Tibial nerve (tissue), 4 donors: ENCODE data around the gene DUS1L. TPM values are rescaled to one million over a fixed set of nuclear protein-coding genes. Genes with fewer than 3 reads are reported as not detected.

ENCODE experiments used
- DNase-seq, 2 donors: peaks; one replicate each; pipeline ENCODE4 v3.0.0-alpha.2; 2019; ENCODE audit warnings: low spot score in 2 of 2
- H3K27ac ChIP-seq, 4 donors: fragments of 200-600 bp; sonication (generic) in 3 of 4; one replicate each; pipeline ENCODE4 v1.5.1; 2017 to 2019; ENCODE audit warnings: mild to moderate bottlenecking in 1 of 4
- H3K27me3 ChIP-seq, 2 donors: fragments of 200-600 bp; sonication (generic) in 1 of 2; one replicate each; pipeline versions ENCODE4 v1.5.1 to v1.6.0; 2017 to 2019
- H3K36me3 ChIP-seq, 3 donors: fragments of 200-600 bp; sonication (generic); one replicate each; pipeline ENCODE4 v1.5.1; 2018 to 2019
- H3K4me1 ChIP-seq, 4 donors: fragments of 200-600 bp; sonication (generic) in 3 of 4; one replicate each; pipeline ENCODE4 v1.5.1; 2017 to 2019
- H3K4me3 ChIP-seq, 4 donors: fragments of 200-600 bp; sonication (generic) in 3 of 4; one replicate each; pipeline ENCODE4 v1.5.1; 2017 to 2019; ENCODE audit warnings: mild to moderate bottlenecking in 1 of 4, moderate library complexity in 1 of 4
- H3K9me3 ChIP-seq, 4 donors: fragments of 200-600 bp; sonication (generic) in 3 of 4; one replicate each; pipeline ENCODE4 v1.5.1; 2017 to 2019
- EP300 ChIP-seq, 2 donors: sonication (generic); formaldehyde crosslinking; IDR thresholded peaks; one replicate each; pipeline ENCODE4 v1.6.1; 2017; ENCODE audit warnings: antibody characterized with exemption in 2 of 2, mild to moderate bottlenecking in 1 of 2
- POLR2A ChIP-seq, 2 donors: fragments of 450-650 bp; IDR thresholded peaks; one replicate each; pipeline ENCODE4 v1.6.1; 2017; ENCODE audit warnings: antibody characterized with exemption in 2 of 2, mild to moderate bottlenecking in 2 of 2, moderate library complexity in 2 of 2
- WGBS, 2 donors: methylation state at CpG; one replicate each; pipeline ENCODE4 v1.1.5; 2018; 5-methylcytosine and 5-hydroxymethylcytosine counted together
- total RNA-seq, 4 donors: library from RNA; depleted of rRNA; stranded (reverse); fragments of >200 nt; gene quantifications; one replicate each; pipeline ENCODE4 v1.1.0, GENCODE V29; 2016
- TF ChIP-seq, protein P1 (sequence below), 5 experiments: fragments of 200-600 bp in 3 of 5; fragments of 450-650 bp in 2 of 5; sonication (generic) in 3 of 5; IDR thresholded peaks; one replicate each; pipeline ENCODE4 v1.5.1; 2016 to 2019; ENCODE audit warnings: antibody characterized with exemption in 5 of 5, mild to moderate bottlenecking in 3 of 5, moderate library complexity in 2 of 5

Gene DUS1L
- total RNA-seq, 4 donors from 2014 or later = 85.2 to 179 (median 106) TPM

DNA sequence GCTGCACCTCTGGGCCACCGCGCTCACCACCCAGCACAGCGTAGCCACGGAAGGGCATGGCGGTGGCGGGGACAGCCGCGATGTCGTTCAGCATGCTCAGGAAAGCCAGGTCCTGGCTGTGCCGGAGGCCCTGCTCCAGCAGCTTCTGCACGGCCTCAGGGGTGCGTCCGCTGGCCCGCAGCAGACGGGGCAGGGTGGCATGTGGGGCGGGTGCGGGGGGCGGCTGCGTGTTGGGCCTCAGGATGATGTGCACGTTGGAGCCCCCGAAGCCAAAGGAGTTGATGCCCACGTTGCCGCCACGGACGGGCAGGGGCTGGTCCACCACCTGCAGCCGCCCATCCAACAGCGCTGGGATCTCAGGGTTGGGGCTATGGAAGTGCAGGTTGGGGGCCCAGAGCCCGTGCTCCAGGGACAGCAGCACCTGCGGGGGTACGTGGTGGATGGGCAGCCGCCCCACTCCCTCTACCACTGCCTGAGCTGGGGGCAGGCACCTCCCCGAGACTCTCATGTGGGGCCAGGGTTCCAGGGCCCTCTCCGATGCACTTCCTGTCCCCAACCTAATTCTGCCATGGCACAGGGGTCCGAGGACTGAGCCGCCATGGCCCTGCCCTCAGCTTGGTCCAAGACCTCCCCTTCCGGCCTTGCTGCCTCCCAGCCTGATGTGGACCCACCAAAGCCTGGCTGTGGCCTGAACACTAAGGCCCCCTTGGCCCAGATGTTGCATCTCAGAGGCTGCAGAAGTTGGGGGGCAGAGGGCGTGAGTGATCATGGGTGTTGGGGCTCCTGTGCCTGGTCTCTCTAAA is 25.9 kb upstream of the DUS1L start:
- DNase-seq = no peak
- no peak for TF ChIP-seq POLR2A (IDR thresholded peaks at IDR 0.05)
- H3K27me3 ChIP-seq = no peaks in the 10 kb centered on the region
- peaks cover 2 to 18% (median 4%) of the 10 kb centered on the region in 4 donors for H3K4me1 ChIP-seq
- no peaks in the 10 kb centered on the region for H3K9me3 ChIP-seq
- peaks cover 23 to 99% (median 54%) of the 10 kb centered on the region in 3 donors for H3K36me3 ChIP-seq
- WGBS, 2 donors = 93 to 94% methylated on average over 33 of the region's 37 CpGs
- no peak overlapping the region for H3K27ac ChIP-seq
- H3K4me3 ChIP-seq = no peak overlapping the region

DNA sequence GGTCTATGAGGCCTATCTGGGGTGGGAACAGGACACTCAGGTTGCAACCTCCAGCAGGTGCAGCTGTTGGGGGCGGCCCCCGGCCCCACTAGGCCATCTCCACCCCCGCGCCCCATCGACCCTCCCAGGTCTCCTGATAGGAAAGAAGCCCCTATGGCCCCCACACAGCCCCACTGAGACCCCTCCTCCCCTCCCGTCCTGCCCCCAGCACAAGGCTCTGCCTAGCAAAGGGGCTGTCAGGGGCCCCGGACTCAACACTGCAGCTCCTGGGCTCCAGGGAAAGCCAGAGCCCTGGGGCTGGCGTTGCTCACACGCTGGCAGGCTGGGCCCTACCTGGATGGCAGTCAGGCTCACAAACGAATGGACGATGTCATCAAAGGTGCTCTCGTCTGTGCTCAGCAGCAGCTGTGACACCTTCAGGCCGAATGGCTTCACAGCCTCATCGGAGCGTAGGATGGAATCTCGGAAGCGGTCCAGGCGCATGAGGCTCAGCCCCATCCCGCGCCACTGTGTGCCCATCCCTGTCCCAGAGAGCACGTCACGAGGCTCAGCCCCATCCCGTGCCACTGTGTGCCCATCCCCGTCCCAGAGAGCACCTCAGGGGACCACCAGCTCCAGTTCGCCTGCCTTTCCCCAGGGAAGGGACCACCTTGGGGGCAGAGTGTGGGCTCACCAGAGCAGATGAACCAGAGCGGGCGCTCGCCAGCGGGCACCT is 25.1 kb upstream of the DUS1L start:
- peaks cover 23 to 100% (median 57%) of the 10 kb centered on the region in 3 donors for H3K36me3 ChIP-seq

DNA sequence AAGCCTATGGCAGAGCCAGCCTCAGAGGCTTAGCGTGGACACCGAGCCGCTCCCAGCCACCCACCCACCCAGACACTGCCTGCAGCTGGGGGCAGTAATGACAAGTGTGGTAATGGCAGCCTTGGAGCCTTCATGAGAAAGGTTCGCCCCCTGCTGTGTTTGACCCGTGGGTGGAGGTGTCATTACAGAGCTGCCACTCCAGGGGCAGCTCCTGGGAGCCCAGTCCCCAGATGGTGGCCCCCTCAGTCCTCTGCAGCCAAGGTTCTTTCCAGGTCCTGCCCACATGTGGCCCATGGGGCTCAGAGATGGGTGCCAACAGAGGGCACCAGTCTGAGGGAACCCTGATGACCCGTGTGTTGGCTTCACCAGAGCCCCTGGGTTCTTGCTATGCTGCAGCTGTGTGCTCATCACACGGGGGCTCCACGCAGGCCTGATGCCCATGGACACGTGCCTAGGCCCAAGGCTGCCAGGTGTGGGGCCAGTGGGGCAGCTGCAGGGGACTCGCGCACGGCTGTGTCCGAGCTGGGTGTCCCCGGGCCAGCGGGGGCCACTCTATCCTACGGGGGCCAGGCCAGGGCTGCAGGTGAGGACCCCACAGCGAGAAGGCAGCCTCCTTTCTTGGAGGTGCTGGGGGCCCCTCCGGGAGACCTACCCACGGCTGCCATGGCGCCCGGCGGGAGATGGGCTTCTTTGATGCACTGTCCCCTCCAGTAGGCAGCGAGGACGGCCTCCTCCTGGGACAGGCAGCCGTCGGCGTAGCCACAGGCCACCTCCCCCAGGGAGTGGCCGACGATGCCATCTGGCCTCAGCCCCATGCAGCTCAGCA is 24.3 kb upstream of the DUS1L start:
- Histone ChIP-seq H3K4me1 (peaks cover 0 to 3% (median 0%) of the 10 kb centered on the region in 4 donors), H3K4me3 (no peak overlapping the region), H3K9me3 (no peaks in the 10 kb centered on the region), H3K36me3 (peaks cover 23 to 100% (median 62%) of the 10 kb centered on the region in 3 donors), H3K27ac (no peak overlapping the region), H3K27me3 (no peaks in the 10 kb centered on the region)
- TF ChIP-seq, protein P1, sequence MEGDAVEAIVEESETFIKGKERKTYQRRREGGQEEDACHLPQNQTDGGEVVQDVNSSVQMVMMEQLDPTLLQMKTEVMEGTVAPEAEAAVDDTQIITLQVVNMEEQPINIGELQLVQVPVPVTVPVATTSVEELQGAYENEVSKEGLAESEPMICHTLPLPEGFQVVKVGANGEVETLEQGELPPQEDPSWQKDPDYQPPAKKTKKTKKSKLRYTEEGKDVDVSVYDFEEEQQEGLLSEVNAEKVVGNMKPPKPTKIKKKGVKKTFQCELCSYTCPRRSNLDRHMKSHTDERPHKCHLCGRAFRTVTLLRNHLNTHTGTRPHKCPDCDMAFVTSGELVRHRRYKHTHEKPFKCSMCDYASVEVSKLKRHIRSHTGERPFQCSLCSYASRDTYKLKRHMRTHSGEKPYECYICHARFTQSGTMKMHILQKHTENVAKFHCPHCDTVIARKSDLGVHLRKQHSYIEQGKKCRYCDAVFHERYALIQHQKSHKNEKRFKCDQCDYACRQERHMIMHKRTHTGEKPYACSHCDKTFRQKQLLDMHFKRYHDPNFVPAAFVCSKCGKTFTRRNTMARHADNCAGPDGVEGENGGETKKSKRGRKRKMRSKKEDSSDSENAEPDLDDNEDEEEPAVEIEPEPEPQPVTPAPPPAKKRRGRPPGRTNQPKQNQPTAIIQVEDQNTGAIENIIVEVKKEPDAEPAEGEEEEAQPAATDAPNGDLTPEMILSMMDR (IDR thresholded peaks at IDR 0.05) = no peak
- TF ChIP-seq POLR2A (IDR thresholded peaks at IDR 0.05) = no peak
- TF ChIP-seq EP300 (IDR thresholded peaks at IDR 0.05) = no peak
- WGBS, 2 donors = 80 to 88% methylated on average over 14 to 18 of the region's 29 CpGs
- no peak for DNase-seq

More for the DNA sequence above, 25.1 kb upstream of the DUS1L start:
- Histone ChIP-seq H3K4me3 (no peak overlapping the region), H3K27me3 (no peaks in the 10 kb centered on the region), H3K9me3 (no peaks in the 10 kb centered on the region), H3K27ac (no peak overlapping the region), H3K4me1 (peaks cover 0 to 10% (median 0%) of the 10 kb centered on the region in 4 donors)
- WGBS, 2 donors = 94 to 95% methylated on average over 25 to 29 of the region's 29 CpGs
- TF ChIP-seq POLR2A (IDR thresholded peaks at IDR 0.05) (no peak), EP300 (IDR thresholded peaks at IDR 0.05) (no peak)
- TF ChIP-seq, protein P1 (IDR thresholded peaks at IDR 0.05) = no peak
- no peak for DNase-seq

DNA sequence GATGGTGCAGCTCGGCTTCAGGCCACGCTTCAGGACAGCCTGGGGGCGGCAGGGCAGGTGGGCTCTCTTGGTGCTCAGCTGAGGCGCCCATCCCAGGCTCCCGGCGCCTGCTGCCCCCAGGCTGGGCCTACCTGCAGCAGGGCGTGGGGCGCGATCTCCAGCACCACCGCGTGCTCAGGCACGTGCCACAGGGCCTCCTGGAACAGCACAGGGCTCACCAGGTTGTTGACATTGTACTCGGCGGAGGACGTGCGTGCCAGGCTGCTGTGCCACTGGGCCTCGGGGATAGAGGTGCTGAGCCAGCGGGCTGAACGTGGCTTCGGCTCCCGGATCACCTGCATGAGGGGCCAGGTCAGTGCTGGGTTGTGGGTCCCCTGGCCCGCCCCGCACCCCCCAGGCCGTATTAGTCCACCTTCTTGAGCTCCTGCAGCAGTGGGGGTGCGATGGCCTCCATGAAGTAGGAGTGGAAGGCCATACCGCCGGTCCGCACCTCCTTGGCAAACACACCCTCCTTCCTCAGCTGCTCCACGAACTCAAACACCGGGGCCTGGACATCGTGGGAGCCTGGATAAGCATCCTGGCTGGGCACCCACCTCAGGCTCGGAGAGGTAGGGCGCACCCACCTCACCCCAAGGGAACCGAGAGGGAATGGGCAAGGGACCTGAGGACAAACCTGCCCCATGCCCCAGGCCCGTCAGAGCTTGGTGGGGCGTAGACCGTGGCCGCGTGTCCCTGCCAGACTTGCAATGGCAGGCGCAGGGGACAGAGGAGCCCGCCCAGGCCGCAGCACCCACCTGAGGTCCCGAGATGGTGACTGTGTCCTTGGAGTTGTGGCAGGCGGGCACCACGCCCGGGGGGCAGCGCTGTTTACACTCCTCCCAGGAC is 23.5 kb upstream of the DUS1L start:
- 93 to 97% methylated on average over 13 to 39 of the region's 47 CpGs for WGBS, 2 donors
- no peak for TF ChIP-seq POLR2A (IDR thresholded peaks at IDR 0.05)
- Histone ChIP-seq H3K27me3 (no peaks in the 10 kb centered on the region), H3K27ac (no peak overlapping the region), H3K9me3 (no peaks in the 10 kb centered on the region), H3K4me3 (no peak overlapping the region), H3K36me3 (peaks cover 23 to 100% (median 65%) of the 10 kb centered on the region in 3 donors), H3K4me1 (peaks cover 0 to 3% (median 0%) of the 10 kb centered on the region in 4 donors)
- DNase-seq = no peak

DNA sequence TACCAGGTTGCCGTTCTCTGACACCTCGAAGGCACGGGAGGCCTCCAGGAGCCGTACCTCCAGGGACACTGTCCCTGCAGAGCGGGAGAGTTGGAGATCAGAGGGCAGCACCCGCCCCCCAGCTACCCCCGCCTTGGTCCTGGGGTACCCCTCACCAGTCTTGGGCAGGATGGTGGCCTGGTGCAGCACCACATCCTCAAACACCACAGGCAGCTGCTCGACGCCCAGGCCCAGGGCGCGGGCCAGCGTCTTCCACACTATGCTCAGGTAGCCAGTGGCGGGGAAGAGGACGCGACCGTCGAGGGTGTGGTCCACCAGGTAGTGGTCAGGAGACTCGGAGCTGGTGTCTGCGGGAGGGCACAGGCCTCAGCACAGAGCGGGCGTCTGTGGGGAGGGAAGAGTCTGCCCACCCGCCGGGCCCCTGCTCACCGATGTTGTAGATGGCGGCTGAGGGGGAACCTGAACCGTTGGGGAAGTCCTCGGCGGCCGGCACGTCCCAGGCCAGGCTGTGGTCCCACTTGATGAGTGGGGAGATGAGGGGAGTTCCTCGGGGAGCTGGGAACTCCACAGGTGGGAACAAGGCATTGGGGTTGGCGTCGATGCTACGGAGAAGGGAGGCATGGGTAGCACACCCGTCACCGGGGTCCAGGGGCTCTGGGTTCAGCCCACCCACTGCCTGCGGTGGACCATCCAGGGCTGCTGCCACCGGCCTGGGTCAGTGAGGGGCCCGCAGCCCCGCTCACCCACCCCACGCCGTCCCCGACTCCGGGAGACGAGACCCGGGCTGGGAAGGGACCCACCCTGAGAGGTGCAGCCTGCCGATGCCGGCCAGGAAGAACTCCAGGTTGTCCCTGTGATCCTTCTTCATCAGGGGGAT is 22.6 kb upstream of the DUS1L start:
- no peak overlapping the region for H3K27ac ChIP-seq
- WGBS, 2 donors = 93 to 94% methylated on average over 34 to 44 of the region's 48 CpGs
- no peaks in the 10 kb centered on the region for H3K4me1 ChIP-seq
- peaks cover 21 to 100% (median 62%) of the 10 kb centered on the region in 3 donors for H3K36me3 ChIP-seq
- no peak for DNase-seq
- H3K4me3 ChIP-seq = no peak overlapping the region
- TF ChIP-seq, protein P1 (IDR thresholded peaks at IDR 0.05) = no peak
- no peak for TF ChIP-seq EP300 (IDR thresholded peaks at IDR 0.05)
- H3K27me3 ChIP-seq = no peaks in the 10 kb centered on the region
- H3K9me3 ChIP-seq = no peaks in the 10 kb centered on the region
